CD4-positive, alpha-beta T cell treated with Interleukin-4 for 1 hour (primary cell): ENCODE results near the gene NR4A3.
A peak's percentile ranks its signal among the peaks of the same experiment; 100 is the strongest.

Source experiments
- DNase-seq, 2 donors: peaks; one replicate each; pipeline ENCODE4 v3.0.0-alpha.2; 2020 to 2022

The NR4A3 gene

DNA sequence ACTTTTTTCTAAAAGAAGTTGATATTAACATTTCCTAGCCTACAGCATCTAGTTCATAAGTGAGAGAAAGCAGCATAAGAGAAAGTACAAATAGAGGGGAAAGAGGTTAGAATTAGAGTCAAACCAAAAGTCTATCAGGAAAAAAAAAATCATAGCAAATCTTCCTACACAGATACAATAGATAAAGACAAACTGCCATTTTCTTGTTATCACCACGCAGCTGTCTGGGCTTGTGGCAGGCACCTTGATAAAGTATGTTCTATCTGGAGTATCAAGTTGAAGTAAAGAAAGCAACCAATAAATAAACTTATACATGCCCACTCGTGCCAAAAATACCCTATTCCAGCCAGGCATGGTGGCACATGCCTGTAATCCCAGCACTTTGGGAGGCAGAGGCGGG, 5.3 kb upstream of the NR4A3 start:
- DNase-seq = no peak

DNA sequence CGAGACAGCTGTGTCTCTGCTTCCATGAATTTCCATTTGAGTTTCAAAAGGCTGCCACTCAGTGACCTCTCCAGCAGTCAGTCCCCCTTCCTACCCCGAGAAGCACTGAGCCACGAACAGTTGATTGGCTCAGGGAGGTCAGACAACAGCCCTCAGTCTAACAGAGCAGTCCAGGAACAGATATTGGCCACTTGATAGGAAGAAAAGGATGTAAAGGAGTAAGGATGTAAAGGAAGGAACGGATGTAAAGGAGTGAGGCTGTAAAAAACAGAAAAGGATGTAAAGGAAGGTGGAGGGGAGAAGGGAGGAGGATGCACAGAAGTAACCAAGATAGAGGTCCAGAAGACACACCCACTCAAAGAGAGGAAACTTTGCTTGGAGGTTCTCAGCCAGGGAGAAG, 3.2 kb upstream of the NR4A3 start:
- no peak for DNase-seq

DNA sequence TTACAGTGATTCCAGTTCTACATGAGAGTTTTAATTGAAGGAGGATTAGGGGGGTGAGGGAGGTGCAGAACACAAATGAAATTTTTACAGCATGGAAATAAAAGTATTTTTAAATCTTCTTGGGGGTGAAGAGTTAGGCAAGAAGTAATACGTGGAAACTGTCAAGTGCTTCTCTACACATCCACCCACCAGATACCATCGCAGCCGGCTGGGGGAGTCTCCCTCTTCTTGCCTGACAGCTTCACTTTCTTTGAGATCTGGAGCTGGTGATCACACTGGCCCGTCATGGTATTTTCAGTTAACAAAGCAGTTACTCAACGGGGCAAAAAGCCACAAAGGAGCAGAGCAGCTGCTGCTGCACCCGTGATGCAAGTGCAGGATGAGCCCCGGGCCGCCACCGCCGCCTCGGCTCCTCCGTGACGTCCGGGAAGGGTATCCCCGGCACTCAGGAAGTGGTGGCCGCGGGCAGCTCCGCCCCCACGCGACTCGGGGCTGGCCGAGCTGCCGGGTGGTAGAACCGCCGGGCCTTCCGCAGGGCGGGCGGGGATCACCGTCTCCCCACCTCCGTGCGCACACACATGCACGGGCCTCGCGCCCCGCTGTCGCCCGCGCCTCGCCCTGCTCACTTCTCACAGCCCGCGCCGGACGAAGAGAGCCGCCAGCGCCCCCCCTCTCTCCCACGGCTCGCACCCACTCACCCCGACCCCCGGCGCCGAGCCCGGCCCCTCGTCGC, 2.4 kb upstream of the NR4A3 start:
- peak; percentile 96 to 98 for DNase-seq

DNA sequence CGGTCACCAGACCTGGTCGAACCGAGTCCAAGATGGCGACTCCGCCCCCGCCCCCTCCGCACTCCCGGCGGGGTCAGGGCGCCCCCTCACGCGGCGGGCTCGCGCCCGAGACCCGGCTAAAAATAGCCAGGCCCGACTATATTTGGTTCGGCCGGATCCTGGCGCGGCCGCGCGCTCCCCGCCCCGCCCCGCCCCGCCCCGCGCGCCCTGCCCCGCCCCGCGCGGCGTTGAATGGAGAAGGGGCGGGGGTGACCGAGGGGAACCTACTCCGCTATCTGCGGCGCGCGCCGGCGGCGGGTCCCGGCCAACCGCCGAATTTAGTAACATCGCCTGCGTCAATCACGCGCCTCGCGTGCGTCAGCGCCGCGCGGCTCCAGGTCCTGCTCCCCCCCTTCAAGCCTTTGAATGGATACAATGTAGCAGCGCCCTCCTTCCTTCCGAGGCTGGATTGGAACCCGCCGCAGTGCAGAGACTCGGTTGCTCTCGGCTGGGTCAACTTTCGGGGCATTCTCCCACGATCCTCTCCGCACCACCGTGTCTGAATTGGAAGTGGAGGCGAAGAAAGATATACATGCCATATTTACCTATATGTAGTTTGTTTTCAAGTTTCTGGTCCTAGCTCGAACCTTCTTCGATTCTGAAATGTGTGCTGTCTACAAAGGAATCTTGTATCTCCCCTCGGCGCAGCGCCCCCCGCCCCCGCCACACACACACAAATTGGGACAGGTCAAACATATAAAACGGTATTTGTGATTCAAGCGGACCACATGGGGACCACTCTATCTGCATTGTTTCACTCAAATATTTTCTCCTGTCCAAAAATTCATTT, 1.6 kb upstream of the NR4A3 start:
- peak; percentile 94 to 97 for DNase-seq

DNA sequence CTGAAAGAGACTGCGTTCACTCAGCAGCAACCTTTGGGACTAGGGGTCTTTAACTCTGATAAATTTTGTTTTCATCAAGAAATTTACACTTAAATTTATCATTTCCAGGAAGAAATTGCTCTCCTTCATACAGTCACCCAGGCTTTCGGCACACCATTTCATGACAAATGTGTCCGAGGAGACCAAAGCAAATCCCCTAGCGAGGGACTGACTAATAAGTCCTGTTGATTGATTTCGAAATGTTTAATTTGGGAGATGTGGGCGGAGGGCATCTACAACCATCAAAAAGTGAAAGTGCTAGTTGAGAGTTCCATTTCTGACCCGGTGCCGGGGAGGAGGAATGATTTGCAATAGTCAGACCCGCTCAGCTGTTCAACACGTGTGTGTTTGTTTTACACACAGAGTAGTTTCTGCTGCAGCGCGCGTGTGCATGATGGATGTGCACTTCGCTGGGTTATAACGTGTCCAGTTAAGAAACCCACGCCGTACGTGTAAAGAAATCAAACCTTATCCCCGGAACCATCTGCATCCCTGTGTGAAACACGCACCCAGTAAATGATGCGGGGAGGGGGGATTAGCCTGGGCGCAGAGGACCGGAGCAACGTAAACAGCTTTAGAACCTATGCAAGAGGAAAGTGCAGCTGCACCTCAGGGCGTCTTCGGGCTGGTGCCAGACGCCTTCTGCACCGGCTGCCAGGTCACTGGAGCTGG, 845 bp upstream of the NR4A3 start:
- peak; percentile 65 to 72 for DNase-seq

DNA sequence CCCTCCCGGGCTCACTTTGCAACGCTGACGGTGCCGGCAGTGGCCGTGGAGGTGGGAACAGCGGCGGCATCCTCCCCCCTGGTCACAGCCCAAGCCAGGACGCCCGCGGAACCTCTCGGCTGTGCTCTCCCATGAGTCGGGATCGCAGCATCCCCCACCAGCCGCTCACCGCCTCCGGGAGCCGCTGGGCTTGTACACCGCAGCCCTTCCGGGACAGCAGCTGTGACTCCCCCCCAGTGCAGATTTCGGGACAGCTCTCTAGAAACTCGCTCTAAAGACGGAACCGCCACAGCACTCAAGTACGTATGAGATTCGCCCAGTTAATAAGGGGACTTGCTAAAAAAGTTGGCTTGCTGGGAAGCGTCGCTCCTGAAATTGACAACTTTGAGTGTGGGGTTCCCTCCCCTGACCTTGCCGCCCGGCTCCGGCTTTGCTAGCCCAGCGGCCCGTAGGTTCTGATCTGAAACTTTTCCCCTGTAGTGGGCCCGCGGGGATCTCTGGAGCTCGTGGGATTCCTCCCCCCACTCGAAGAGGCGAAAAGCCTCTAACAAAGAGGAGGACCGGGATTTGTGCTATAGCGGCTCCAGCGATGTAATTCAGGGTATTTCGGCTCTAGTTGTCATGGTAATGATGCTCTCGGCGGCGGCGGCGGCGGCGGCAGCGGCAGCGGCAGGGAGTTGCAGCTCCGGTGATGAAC, 572 bp downstream of the NR4A3 start:
- DNase-seq = peak; percentile 64 to 67

DNA sequence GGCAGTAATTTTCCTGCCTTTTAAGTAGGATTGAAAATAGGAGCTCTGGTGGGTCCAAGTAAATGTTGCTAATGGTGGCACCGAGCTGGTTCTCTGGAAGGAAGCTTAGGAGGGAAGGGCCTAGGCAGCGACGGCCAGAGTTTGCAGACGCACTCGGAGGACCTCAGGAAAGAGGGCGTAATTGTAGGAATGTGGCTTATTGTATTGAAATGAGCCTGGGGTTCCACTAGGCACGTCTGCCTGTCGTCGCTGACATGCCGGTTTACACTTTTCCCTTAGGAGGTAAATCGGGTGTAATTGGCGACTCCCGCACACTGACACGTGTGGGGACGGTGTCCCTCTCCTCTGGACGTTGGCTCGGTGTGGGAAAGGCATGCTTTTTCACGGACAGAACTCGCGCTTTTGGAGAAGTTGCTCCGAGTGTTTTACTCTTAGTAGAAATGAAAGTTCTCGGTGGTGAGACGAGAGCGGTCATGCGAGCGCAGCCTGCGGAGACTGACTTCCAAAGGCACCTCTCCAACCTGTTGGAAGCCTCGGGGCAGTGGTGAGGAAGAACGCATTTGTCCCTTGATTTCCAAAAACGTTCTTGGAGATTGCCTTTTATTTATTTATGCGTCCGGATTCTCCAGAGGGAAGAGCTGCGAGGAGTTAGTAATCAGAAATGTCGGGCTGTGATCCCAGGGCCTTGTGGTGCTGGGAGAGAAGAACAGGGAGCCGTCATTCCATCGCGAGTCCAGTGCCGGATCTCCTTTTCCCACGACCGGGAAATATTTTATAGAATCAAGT, 1.3 kb downstream of the NR4A3 start:
- peak; percentile 26 to 32 for DNase-seq

DNA sequence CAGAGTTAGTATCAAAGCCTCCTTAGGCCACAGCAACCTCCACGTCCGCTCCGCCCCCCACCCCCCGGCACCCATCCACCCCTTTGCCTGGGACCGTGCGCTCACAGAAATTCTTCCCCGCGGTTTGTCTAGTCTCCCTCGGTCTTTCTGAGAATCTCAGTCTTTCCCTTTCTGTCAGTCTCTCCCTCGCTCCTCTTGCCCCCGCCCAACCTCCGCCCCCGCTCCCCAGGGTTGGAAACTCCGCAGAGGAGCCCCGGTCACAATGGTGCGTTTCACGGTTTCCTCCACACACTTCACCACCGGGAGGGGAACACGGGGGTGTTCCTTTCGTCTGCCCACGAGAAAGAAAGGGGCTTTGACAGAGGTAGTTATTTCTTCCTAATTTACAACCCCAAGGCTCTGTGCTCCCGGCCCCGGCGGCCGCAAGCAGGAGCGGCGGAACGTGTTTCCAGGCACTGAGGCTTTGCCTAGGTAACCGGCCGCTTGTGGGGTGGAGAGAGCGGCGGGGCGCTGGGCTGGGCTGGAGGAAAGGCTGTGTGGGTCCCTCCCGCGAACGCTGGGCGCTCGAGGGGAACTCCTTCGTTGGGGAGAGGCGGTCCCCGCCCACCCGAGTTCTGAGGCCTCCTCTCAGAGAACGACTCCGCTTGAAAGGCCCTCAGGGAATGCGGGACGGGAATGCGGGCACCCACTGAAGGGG, 2.1 kb downstream of the NR4A3 start:
- peak; percentile 65 to 68 for DNase-seq

DNA sequence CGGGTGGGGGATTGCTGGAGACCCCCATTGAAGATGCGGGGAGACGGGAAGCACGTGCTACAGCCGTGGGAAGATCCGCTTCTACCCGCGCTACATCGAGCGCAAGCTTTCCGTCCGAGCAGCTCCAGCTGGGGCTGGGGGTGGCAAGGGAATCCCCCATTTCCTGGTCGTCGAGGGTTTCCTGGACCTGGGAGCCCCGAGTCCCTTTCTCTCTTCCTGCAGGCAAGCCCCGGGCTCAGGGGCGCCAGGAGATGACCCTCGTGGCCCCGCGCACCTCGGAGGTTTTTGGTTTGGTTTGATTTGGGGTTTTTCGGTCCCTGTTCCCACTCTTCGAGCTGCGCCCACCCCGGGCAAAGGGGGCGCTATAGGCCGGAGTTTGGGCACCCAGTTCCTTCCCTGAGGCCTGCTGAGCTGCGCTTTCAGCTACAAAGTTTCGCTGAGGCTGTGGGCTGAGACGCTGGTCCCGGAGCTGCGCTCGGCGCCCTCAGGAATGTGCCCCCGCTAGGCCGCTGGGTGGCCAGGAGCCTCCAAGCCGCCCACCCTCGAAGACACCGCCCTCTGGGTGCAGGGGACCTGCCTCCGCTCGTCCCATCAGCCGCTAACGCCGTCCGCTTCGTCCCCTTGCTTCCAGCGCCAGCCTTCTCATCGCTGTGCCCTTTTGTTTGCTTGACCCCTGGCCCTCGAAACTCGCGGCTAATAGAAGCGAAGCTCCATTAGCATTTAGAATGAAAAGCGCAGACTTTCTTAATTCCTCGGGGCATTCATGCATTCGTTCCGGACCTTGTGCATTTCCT, 2.9 kb downstream of the NR4A3 start:
- peak; percentile 72 to 78 for DNase-seq

DNA sequence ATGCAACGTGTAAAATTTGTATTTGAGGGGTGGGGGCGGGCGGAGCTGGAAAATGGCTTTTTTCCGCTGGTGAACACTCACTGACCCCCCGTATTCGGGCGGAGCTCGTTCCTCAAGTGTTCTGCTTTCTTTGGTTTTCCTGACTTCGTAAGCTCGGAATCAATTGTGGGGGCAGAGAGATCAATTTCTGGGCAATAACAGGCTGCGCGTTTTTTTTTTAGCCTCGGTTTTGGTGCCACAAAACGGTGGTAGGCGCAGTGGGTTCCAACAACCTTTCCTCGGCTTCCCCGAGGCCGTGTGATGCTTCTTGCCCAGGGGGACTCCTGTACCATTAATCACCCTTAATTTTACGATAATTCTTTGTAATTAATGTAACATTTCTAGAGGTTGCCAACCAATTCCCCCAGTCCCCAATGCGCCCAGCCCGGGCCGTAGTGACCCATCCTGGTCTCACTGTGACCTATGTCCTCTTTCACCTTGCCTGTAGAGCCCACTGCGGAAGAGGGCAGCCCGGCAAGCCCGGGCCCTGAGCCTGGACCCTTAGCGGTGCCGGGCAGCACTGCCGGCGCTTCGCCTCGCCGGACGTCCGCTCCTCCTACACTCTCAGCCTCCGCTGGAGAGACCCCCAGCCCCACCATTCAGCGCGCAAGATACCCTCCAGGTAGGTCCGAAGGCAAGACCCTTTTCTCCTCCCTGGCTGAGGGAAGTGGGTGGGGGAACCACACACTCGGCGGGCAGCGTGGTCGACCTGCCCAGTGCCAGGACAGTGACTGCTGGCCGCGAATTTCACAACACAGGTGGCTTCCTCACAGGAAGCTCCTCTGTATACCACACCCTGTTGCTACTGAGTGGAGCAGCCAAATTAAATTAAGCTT, 3.7 kb downstream of the NR4A3 start:
- DNase-seq = no peak

DNA sequence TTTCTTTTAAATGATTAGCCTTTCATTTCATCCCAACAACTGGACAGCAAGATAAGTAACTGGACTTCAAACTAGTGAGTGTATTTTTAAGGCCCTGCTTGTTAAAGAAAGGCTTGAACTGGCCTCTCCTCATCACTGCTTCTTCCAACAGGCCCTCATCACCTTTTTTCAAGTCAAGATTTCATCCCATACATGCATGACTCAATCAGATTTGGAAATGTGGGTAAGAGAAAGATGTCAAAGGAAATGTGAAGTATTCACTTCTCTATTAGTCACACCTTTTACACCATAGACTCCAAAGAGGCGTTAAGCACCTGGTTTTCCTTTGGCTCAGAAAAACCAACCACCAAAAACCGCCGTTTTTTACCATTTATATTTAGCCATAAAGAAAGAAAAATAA, 4.9 kb downstream of the NR4A3 start:
- DNase-seq = no peak

DNA sequence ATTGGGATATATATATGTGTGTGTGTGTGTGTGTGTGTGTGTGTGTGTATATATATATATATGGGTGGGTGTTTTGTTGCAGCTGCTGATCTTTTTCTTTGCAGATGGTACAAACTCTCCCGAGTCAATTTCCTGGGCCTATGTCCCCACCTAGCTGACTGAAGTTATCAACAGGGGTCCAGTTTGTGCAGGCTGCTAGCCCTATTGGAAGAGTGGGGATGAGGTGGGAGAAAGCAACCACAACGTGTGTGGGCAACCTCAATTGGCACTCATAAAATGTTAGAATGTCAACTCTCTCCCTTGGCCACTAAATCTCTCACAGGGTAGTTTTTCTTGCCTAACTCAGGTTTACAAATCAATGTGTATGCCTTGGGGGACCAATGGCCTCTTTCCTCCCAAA, 5.6 kb downstream of the NR4A3 start:
- no peak for DNase-seq

DNA sequence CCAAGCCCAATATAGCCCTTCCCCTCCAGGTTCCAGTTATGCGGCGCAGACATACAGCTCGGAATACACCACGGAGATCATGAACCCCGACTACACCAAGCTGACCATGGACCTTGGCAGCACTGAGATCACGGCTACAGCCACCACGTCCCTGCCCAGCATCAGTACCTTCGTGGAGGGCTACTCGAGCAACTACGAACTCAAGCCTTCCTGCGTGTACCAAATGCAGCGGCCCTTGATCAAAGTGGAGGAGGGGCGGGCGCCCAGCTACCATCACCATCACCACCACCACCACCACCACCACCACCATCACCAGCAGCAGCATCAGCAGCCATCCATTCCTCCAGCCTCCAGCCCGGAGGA, 6.3 kb downstream of the NR4A3 start:
- no peak for DNase-seq

DNA sequence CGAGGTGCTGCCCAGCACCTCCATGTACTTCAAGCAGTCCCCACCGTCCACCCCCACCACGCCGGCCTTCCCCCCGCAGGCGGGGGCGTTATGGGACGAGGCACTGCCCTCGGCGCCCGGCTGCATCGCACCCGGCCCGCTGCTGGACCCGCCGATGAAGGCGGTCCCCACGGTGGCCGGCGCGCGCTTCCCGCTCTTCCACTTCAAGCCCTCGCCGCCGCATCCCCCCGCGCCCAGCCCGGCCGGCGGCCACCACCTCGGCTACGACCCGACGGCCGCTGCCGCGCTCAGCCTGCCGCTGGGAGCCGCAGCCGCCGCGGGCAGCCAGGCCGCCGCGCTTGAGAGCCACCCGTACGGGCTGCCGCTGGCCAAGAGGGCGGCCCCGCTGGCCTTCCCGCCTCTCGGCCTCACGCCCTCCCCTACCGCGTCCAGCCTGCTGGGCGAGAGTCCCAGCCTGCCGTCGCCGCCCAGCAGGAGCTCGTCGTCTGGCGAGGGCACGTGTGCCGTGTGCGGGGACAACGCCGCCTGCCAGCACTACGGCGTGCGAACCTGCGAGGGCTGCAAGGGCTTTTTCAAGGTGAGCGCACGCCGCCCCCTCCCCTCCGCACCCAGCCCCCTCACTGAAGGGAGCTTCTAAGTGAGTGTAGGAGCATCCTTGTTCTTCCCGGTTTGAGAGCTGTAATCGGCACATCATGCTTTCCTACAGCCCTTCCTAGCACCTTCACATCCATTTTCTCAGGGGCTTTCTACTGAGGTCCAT, 6.9 kb downstream of the NR4A3 start:
- no peak for DNase-seq

DNA sequence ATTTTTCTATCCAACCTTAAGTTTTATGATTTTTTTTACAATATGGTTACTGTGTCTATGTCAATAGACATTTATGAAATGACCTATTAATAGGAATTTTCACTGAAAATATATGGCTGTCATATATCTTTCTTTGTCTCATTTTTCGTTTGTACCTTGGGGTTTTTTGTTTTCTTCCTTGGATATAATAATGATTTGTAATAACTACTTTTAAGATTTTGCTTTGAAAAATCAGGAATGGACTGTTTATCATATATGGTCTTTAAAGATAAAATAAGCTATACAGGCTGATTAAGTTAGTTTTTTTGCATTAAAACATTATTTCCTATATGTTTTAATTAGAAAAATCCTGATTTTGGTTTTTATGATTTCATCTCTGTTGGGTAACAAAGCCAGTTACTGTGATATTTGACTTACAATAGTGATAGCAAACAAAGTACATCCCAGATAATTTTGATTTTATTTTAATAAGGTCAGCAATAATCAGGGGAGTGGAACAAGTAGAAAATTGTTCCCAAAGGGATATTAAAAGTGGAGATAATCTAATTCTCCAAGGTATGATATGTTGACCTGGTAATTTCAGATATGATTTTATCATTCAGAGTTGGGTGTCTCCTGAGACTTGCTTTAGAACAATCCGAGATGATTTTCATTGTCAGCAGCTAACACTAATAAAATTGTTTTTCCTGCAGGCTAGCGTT, 10.3 kb downstream of the NR4A3 start:
- DNase-seq = no peak

DNA sequence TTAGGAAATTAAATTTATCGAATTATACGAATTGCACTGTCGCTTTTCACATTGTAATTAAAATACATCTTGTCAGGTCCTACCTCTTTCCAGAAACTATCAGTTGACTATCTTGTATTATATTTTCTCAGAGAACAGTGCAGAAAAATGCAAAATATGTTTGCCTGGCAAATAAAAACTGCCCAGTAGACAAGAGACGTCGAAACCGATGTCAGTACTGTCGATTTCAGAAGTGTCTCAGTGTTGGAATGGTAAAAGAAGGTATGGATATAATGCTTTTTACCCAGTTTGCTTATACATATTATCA, 10.8 kb downstream of the NR4A3 start:
- no peak for DNase-seq

DNA sequence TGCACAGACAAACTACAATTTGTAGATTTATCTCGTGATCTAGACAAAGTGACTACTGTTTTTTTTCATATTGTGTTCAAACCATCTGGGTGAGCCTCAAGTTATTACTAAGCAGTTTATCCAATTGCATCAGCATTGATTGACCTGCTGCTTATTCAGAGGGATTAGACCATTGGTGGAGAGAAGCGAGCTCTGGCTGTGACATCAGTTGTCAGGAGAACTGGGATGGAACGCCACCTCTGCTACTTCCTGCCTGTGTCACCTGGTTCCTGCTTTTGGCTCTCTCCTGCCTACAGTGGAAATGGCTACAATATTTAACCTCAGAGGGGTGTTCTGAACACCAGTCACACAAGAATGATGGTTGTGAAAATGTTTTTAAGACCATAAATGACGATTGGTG, 12.1 kb downstream of the NR4A3 start:
- no peak for DNase-seq

DNA sequence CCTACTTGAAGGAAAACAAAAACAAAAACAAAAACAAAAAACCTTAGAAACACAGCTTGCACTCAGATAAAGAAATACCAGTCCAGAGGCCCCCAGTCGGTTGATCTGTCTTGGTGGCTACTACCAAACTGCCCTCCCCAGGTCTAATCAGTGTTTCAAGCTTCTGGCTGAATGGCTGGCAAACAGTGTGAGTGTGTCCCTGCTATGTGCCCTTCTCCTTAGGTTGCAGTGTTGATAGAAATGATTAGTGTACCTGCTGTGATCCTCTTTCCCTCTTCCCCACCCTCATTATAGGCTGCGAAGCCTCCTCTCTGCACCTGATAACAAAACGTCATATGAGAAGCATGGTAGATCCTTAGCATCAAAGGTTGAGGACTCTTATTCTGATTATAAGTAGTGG, 12.8 kb downstream of the NR4A3 start:
- DNase-seq = no peak

DNA sequence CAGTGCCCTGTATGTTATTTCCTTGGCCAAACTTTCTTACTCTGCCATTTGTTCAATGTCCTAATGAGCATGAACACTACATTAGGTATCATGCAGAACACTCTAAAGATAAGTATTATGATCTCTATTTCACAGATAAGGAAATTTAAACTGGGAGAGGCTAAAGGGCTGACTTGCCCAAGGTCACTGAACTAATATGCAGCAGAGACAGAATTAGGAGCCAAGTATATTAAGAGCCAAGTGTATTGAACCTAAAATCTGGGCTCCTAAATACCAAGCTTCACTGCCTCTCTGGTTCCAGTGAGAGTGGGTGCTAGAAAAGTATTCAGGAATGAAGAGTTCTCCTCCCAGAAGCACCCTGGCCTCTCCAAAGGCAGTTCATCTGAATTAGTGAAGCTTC, 13.5 kb downstream of the NR4A3 start:
- no peak for DNase-seq
